ENCODE results near the gene FALEC. TPM values are rescaled to one million over a fixed set of nuclear protein-coding genes. Genes with fewer than 3 reads are reported as not detected.
"Not testable (repeated sequence)": the region's sequence is repeated elsewhere in the genome, so short reads cannot be mapped to it uniquely, and the experiment has no call there.

Gene FALEC
- total RNA-seq, 1 experiment from 2014 or later, result not detected

- CTCF ChIA-PET, result interaction anchor here (0.6 to 12.7 kb wide), 3 partner anchors 20 to 414 kb away, joined by 3 to 245 read pairs (median 5); no protein-coding TSS in a partner anchor
- Mint-ChIP-seq H3K4me1 (ENCODE audit: insufficient read depth, unreplicated experiment) (peaks cover 19% of the 10 kb centered on the region), H3K36me3 (ENCODE audit: insufficient read depth, unreplicated experiment) (peaks cover 30% of the 10 kb centered on the region)
- H3K4me3 Mint-ChIP-seq (ENCODE audit: unreplicated experiment); H3K27me3 Mint-ChIP-seq (ENCODE audit: insufficient read depth, unreplicated experiment); H3K27ac Mint-ChIP-seq (ENCODE audit: low read depth, unreplicated experiment); BruUV-seq (replicated peaks); intact Hi-C loops (cut with micrococcal nuclease); H3K9me3 Mint-ChIP-seq (ENCODE audit: unreplicated experiment); DNase-seq (ENCODE audit: unreplicated experiment): not testable (repeated sequence)
- POLR2A ChIA-PET, result interaction anchor here (0.6 to 27.7 kb wide), 5 partner anchors 23 to 817 kb away, joined by 3 to 1801 read pairs (median 3); partner anchors contain the start of genes ADAMTSL4, ENSA, GOLPH3L and PSMB4
Measured at GRCh38 chr1:150581962-150582361, 66.4 kb downstream of the FALEC start.

DNA sequence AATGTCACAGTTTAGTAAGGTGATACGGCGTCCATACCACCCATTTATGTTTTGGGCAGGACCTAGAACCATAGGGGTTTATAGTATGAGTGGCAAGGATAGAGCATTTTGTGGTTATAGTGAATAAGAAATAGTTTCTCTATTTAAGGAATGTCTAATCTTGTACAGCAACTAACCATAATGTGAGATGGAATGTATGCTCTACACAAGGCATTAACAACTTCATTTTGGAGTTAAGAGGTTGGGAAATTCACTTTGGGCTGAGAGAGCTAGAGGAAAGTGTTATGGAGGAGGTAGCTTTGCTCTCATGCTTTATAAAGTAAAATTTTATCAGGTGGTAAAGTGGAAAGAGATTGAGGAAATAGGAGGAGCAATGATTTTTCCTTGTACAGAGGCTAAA is 66.8 kb downstream of the FALEC start:
- H3K27ac Mint-ChIP-seq (ENCODE audit: low read depth, unreplicated experiment), result no peak overlapping the region

More for the DNA sequence above, 66.8 kb downstream of the FALEC start:
- Mint-ChIP-seq H3K4me3 (ENCODE audit: unreplicated experiment) (no peak overlapping the region), H3K27me3 (ENCODE audit: insufficient read depth, unreplicated experiment) (no peaks in the 10 kb centered on the region), H3K36me3 (ENCODE audit: insufficient read depth, unreplicated experiment) (peaks cover 26% of the 10 kb centered on the region), H3K4me1 (ENCODE audit: insufficient read depth, unreplicated experiment) (peaks cover 19% of the 10 kb centered on the region), H3K9me3 (ENCODE audit: unreplicated experiment) (no peaks in the 10 kb centered on the region)
- intact Hi-C loops (cut with micrococcal nuclease), result no loop called here
- CTCF ChIA-PET, result interaction anchor here (0.6 to 2.2 kb wide), 4 partner anchors 22 to 414 kb away, joined by 3 to 10 read pairs (median 4); no protein-coding TSS in a partner anchor
- DNase-seq (ENCODE audit: unreplicated experiment), result no peak
- BruUV-seq (replicated peaks), result no TSS peak
- TF ChIP-seq, protein P1, sequence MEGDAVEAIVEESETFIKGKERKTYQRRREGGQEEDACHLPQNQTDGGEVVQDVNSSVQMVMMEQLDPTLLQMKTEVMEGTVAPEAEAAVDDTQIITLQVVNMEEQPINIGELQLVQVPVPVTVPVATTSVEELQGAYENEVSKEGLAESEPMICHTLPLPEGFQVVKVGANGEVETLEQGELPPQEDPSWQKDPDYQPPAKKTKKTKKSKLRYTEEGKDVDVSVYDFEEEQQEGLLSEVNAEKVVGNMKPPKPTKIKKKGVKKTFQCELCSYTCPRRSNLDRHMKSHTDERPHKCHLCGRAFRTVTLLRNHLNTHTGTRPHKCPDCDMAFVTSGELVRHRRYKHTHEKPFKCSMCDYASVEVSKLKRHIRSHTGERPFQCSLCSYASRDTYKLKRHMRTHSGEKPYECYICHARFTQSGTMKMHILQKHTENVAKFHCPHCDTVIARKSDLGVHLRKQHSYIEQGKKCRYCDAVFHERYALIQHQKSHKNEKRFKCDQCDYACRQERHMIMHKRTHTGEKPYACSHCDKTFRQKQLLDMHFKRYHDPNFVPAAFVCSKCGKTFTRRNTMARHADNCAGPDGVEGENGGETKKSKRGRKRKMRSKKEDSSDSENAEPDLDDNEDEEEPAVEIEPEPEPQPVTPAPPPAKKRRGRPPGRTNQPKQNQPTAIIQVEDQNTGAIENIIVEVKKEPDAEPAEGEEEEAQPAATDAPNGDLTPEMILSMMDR (IDR thresholded peaks at IDR 0.05; ENCODE audit: unreplicated experiment), result no peak
- POLR2A ChIA-PET, result interaction anchor here (0.6 to 27.7 kb wide), 5 partner anchors 24 to 817 kb away, joined by 3 to 1801 read pairs (median 3); partner anchors contain the start of genes ADAMTSL4, ENSA, GOLPH3L and PSMB4

Small RNA genes lying within 50 kb of the gene (microRNA-seq; reads per million reads assigned to microRNA genes)
- not detected for gene MIR4257
- gene MIR6878, result not detected

Other genes with a start within 250 kb of the FALEC start
- 123 and 154 TPM in 2 replicates for gene APH1A, start 246.7 kb upstream of the FALEC start, total RNA-seq (2022)
- gene C1orf54, start 243.0 kb upstream of the FALEC start, total RNA-seq (2022), result 1.8 and 2.3 TPM in 2 replicates
- gene CIART, start 233.2 kb upstream of the FALEC start, total RNA-seq (2022), result 5.0 and 5.2 TPM in 2 replicates
- 133 and 152 TPM in 2 replicates for gene MRPS21, start 221.9 kb upstream of the FALEC start, total RNA-seq (2022)
- 104 and 106 TPM in 2 replicates for gene PRPF3, start 194.2 kb upstream of the FALEC start, total RNA-seq (2022)
- 35.2 and 37.4 TPM in 2 replicates for gene RPRD2, start 151.6 kb upstream of the FALEC start, total RNA-seq (2022)
- 43.1 and 65.3 TPM in 2 replicates for gene TARS2, start 28.3 kb upstream of the FALEC start, total RNA-seq (2022)
- 1.7 and 3.2 TPM in 2 replicates for gene ECM1, start 7.6 kb upstream of the FALEC start, total RNA-seq (2022)
- gene ADAMTSL4, start 33.7 kb downstream of the FALEC start, total RNA-seq (2022), result 9.6 and 13.3 TPM in 2 replicates
- gene MCL1, start 63.9 kb downstream of the FALEC start, total RNA-seq (2022), result 497 and 624 TPM in 2 replicates
- gene ENSA, start 113.9 kb downstream of the FALEC start, total RNA-seq (2022), result 261 and 294 TPM in 2 replicates
- 68.5 and 76.9 TPM in 2 replicates for gene GOLPH3L, start 181.4 kb downstream of the FALEC start, total RNA-seq (2022)
- not detected in 2 replicates for gene HORMAD1, start 205.1 kb downstream of the FALEC start, total RNA-seq (2022)